OCI-LY7 (cell line): ENCODE data around the gene WDFY4.

Experiments used
- CTCF ChIP-seq: fragments of 200-600 bp; sonication (generic); conservative IDR thresholded peaks from 2 replicates; pipeline ENCODE4 v1.5.1; 2014; ENCODE audit warnings: mild to moderate bottlenecking, antibody characterized with exemption, low read length, moderate library complexity, mixed read lengths
- EZH2phosphoT487 ChIP-seq: fragments of 200-600 bp; sonication (generic); IDR thresholded peaks from 2 replicates; pipeline ENCODE4 v1.6.1; 2018; ENCODE audit warnings: low read depth, borderline replicate concordance, mild to moderate bottlenecking, mixed run types, antibody characterized with exemption, low read length, moderate library complexity, mixed read lengths

- TF ChIP-seq CTCF = no peak
- no peak for TF ChIP-seq EZH2phosphoT487
These were observed 225.9 kb downstream of the WDFY4 start for GRCh38 chr10:48910548-48910947.
